D721Med (cell line): Measurements from ENCODE around the gene FAM53C.

ENCODE experiments used
- DNase-seq: peaks from one replicate; pipeline ENCODE4 v3.0.0; 2011; ENCODE audit warnings: low spot score; ENCODE audit not compliant: insufficient read length
- FAIRE-seq: peaks from 2 replicates; lab custom pipeline; 2011; peaks lifted over from hg19 to GRCh38; lab: Jason Lieb, UNC
- TF ChIP-seq, protein P1 (sequence below): IDR thresholded peaks from 2 replicates; pipeline ENCODE4 v1.5.1; 2012; ENCODE audit warnings: mild to moderate bottlenecking, control low read depth; ENCODE audit not compliant: insufficient read depth; ENCODE audit errors: missing control alignments

FAM53C gene

DNA sequence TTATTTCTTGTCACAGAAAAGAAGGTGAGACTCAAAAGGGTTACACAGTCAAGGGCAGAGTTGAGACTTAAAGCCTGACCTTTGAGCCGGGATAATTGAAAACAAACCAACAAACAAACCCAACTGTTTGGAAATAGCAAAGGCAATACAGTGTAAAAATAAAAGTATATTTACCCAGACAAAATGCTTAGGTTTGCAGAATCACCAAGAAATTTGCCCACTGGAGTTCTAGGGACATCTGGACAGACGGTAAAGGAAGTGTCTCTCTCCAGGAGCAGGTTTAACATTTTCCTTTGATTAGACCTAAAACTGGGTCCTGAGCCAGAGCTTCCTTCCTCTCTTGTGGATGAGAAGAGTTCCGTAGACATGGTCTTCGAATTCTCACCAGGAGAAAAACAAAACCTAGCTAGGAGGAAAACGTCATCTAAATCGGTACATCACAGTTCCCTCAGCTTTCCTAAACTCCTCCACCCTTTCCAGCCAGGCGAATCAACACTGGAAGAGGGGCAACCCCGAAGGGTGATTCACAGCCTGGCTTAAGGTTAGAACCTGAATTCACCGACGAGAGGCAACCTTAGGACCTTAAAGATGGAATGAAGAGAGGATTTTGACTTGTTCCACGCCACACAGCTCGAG is 7.1 kb upstream of the FAM53C start:
- FAIRE-seq (no peak), DNase-seq (no peak)
- TF ChIP-seq, protein P1, sequence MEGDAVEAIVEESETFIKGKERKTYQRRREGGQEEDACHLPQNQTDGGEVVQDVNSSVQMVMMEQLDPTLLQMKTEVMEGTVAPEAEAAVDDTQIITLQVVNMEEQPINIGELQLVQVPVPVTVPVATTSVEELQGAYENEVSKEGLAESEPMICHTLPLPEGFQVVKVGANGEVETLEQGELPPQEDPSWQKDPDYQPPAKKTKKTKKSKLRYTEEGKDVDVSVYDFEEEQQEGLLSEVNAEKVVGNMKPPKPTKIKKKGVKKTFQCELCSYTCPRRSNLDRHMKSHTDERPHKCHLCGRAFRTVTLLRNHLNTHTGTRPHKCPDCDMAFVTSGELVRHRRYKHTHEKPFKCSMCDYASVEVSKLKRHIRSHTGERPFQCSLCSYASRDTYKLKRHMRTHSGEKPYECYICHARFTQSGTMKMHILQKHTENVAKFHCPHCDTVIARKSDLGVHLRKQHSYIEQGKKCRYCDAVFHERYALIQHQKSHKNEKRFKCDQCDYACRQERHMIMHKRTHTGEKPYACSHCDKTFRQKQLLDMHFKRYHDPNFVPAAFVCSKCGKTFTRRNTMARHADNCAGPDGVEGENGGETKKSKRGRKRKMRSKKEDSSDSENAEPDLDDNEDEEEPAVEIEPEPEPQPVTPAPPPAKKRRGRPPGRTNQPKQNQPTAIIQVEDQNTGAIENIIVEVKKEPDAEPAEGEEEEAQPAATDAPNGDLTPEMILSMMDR, result no peak

DNA sequence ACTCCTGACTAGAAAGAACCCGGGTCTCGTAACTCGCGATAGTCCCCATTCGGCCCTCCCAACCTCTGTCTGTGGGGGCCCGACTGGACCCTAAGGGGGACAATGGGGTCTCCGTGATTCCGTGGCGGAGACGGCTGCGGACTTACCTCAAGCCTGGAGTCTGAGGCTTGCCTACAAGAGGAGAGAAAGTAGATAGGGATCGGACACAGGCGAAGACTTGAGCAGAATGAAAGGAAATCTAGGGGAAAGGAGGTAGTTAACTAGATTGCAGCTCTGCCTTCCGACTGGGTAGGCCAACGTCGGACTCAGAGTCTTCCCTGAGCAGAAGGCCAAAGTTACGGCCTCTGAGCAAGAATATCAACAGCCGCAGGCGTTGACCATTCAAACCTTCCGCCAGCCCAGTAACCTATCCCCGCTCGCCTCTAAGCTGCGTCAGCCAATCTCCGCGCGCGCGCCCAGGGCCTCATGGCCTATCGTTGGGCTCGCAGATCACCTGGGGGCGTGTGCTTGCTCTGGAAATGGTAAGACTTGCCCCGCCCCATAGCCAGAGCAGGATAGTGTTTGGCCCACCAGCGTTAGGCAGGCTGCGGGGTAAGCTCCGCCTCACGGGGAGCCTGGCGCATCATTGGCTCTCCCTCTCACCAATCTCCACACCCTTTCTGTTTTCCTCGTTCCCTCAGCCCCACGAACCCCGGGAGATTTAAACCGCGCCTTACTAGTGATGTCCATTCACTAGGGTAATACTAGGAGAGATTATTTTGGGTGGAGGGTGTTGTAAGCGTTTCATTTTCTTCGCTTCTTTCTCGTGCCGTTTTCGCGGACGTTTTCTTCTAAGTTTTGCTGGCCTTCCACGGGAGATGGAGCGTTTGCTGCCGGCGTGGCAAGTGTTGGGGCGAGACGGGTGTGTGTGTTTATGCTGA is 6.4 kb upstream of the FAM53C start, which contains the start of gene CDC25C:
Gene CDC25C, minus strand, starts transcription at position 356 of the 920 bp plus-strand sequence. CDS start 624 bp downstream, outside the sequence.
- DNase-seq (peak; percentile 86), FAIRE-seq (peak; percentile 51)
- TF ChIP-seq, protein P1, result no peak

DNA sequence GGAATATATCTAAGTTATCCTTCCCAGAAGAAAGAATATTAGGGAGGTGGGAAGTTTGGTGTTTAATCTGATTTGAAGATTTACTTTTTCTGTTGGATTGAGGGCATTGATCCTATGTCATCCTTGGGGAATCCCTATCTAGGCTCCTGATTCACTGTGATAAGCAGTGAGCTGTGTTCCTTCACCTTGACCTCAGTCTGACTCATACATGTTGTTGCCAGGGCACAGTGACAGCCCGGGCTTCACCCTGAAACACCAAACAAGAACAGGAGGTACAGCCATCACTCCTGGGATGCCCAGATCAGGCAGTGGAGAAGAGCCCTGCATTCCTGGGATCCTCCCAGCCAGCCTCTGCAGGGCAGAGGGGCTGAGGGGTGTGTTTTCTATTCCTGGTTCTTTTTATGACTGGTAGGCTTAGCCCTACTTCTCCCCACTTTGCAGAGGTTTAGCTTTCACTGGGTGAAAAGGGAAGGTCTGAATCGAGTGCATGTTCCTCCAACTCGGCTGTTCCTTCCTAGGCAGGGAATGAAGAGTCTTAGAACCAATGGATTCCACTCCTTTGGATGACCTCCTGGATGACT is 3.1 kb upstream of the FAM53C start:
- TF ChIP-seq, protein P1, result no peak
- no peak for DNase-seq
- no peak for FAIRE-seq

DNA sequence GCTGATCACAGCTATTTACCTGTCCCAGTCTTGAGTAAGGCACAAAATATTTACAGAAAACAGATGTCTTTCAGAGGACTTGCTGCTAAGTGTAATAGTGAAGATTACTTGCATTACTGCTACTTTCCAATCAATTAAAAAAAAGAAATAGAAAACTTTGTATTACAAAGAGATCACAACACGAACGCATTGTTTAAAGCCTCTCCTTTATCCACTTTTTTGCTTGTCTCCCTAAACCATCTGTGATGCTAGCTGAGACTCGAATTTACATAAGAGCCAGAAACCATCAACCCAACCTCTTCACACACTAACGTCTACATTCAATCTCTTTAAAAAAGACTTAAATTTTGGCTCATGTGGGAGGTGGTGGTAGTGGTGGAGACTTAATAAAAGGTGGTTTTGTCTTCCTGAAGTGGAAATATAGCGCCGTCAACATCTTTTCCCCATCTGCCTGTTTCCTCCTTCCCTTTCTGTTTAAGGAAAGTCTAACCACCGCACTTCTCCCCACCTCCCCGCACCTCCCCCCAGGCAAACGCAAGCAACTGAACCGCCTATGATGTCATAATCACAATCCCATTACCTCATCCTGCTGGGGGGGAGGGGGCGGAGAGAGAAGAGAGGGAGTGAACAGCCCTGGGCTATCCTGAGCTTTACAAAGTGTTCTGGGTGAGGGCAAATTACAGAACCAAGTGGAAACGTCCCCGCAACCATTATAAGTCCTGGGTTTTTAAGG is 948 bp upstream of the FAM53C start:
- FAIRE-seq (no peak), DNase-seq (peak; percentile 40)
- TF ChIP-seq, protein P1, result no peak

DNA sequence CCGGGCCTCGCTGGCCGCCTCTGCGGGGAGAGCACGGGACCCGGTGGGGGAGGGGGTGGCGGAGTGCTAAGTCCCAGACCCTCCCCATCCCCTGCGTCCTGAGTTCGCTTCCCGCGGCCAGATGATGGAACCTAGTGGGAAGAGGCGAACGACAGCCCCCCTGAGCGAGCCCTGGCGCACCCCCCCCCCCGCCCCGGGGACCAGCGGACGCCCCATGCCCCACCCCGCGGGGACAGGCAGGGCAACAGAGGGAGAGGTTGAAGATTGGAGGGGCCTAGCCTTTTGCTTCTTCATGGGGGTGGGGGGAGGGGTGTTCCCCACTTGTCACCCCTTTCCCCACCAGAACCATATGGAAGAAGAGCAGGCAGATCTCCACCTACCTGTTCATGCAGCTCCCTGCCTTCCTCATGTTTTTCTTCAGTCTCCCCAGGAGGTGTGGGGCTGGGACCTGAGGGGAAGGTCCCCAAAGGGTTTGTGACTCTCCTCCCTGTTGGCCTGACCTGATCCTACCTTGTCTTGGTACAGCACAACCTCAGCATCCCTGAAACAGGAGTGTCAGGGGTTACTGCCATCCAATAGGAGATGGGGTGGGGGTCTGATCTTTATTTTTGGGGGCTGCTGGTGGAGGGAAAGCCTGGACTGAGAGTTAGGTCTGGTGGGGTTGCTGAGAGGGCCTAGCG is 485 bp downstream of the FAM53C start:
- FAIRE-seq, result no peak
- TF ChIP-seq, protein P1, result no peak
- DNase-seq, result no peak

DNA sequence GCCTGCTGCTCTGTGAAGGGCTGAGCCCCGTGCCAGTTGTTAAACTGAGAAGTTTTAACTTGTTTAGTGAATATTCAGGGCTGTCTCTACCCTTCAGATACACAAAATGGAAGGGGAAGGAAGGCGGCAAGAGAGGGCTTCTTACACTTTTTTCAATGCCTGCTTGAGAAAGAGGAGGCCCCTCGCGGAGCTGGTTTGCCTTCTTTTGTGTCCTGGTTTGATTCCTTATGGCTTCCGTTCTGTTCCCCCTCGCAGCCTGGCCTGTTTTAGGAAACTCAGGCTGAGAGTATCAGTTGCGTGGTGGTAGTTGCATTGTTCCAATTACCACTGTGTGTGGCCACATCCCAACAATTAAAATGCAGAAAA is 1.0 kb downstream of the FAM53C start:
- FAIRE-seq, result no peak
- no peak for DNase-seq
- TF ChIP-seq, protein P1, result no peak
